GM13976 (cell line): ENCODE results near the gene CYB5R4.

Experiments
- DNase-seq: peaks from one replicate; pipeline ENCODE4 v3.0.0; 2012; ENCODE audit warnings: low spot score
- in situ Hi-C: fragments of 300-500 bp; cut with MboI; formaldehyde crosslinking; loops from one replicate; pipeline ENCODE4 v1.12.0; 2022; ENCODE audit warnings: low sequenced_read_pairs, mixed read lengths, inconsistent platforms; ENCODE audit not compliant: unreplicated experiment
- TF ChIP-seq, protein P1 (sequence below): IDR thresholded peaks from 2 replicates; pipeline ENCODE4 v1.5.1; 2012; ENCODE audit warnings: borderline replicate concordance, mild to moderate bottlenecking; ENCODE audit not compliant: insufficient read depth; ENCODE audit errors: extremely low read depth, missing control alignments, control extremely low read depth

CYB5R4 gene

DNA sequence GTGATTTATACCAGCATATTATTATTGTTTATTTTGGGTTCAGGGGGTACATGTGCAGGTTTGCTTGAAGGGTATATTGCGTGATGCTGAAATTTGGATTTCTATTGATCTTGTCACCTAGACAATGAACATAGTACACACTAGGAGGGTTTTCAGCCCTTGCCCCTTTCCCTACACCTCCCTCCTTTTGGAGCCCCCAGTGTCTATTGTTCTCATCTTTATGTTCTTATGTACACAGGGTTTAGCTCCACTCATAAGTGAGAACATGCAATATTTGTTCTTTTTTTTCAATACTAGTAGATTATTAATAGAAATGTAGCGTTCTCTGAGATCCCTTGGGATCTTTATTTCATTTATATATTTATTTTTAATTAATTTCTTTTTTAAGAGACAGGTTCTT lies 94.9 kb downstream of the CYB5R4 start:
- in situ Hi-C loops: no loop called here
- DNase-seq: no peak
- TF ChIP-seq, protein P1, sequence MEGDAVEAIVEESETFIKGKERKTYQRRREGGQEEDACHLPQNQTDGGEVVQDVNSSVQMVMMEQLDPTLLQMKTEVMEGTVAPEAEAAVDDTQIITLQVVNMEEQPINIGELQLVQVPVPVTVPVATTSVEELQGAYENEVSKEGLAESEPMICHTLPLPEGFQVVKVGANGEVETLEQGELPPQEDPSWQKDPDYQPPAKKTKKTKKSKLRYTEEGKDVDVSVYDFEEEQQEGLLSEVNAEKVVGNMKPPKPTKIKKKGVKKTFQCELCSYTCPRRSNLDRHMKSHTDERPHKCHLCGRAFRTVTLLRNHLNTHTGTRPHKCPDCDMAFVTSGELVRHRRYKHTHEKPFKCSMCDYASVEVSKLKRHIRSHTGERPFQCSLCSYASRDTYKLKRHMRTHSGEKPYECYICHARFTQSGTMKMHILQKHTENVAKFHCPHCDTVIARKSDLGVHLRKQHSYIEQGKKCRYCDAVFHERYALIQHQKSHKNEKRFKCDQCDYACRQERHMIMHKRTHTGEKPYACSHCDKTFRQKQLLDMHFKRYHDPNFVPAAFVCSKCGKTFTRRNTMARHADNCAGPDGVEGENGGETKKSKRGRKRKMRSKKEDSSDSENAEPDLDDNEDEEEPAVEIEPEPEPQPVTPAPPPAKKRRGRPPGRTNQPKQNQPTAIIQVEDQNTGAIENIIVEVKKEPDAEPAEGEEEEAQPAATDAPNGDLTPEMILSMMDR: no peak

- in situ Hi-C loops: no loop called here
- TF ChIP-seq, protein P1: no peak
- no peak for DNase-seq
Observed at GRCh38 chr6:83958241-83958685, 98.8 kb downstream of the CYB5R4 start.

- in situ Hi-C loops: no loop called here
- TF ChIP-seq, protein P1: no peak
- no peak for DNase-seq
Observed at GRCh38 chr6:83960664-83961063, 101.2 kb downstream of the CYB5R4 start.

GRCh38 chr6:83962582-83962981 lies 103.1 kb downstream of the CYB5R4 start:
- in situ Hi-C loops: no loop called here
- DNase-seq: peak; percentile 16
- TF ChIP-seq, protein P1: no peak

DNA sequence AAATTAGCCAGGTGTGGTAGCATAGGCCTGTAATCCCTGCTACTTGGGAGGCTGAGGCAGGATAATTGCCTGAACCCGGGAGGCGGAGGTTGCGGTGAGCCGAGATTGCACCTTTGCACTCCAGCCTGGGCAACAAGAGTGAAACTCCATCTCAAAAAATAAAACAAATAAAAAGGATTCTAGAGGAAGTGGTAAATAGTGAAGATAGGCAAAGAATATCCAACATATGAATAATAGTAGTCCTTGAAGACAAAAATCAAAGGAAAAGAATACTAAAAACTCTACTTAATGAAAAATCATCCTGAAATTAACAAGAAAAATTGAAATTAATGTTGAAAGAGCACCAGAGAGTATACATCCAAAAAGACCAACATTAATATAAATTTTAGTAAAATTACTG lies 107.0 kb downstream of the CYB5R4 start:
- in situ Hi-C loops: no loop called here

DNA sequence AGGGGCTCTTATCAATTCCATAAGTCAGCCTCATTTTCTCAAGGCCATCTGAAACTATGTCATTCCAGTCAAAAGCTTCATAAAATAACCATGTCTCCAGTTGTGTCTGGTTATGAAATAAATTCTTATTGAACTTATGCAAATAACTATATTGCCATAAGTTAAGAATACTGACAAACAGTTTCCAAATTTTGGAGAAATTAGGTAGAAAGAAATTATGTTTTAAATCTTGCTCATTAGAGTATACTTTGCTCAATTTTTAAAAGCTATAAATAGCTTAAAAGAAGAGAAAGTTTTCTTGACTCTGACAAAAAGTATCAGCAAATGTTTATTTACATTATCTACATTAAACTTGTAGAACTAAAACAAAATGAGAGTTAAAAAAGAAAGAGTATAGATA lies 111.1 kb downstream of the CYB5R4 start:
- no peak for DNase-seq
- TF ChIP-seq, protein P1: no peak
- in situ Hi-C loops: no loop called here

More for the DNA sequence above, 107.0 kb downstream of the CYB5R4 start:
- no peak for DNase-seq
- TF ChIP-seq, protein P1: no peak
